Measurements from ENCODE around the gene ACP7.

Gene ACP7

GRCh38 chr19:39146686-39147450 is 62.7 kb downstream of the ACP7 start:
- Histone ChIP-seq H3K36me3 (ENCODE audit: control insufficient read depth, insufficient read depth, low read length) (no peaks in the 10 kb centered on the region), H3K27me3 (replicated peaks; ENCODE audit: control insufficient read depth, insufficient read depth, low read length) (no peaks in the 10 kb centered on the region), H3K4me3 (replicated peaks; ENCODE audit: low read depth, low read length) (no peak overlapping the region)
- DNase-seq (ENCODE audit: extremely low read depth, insufficient read length) = no peak
- TF ChIP-seq CTCF (IDR thresholded peaks at IDR 0.05; ENCODE audit: insufficient read depth, low read length, poor library complexity, severe bottlenecking) = no peak

- no peak for TF ChIP-seq CTCF (IDR thresholded peaks at IDR 0.05; ENCODE audit: insufficient read depth, low read length, poor library complexity, severe bottlenecking)
- Histone ChIP-seq H3K4me3 (replicated peaks; ENCODE audit: low read depth, low read length) (no peak overlapping the region), H3K36me3 (ENCODE audit: control insufficient read depth, insufficient read depth, low read length) (no peaks in the 10 kb centered on the region), H3K27me3 (replicated peaks; ENCODE audit: control insufficient read depth, insufficient read depth, low read length) (no peaks in the 10 kb centered on the region)
- DNase-seq (ENCODE audit: extremely low read depth, insufficient read length) = no peak
These were observed 63.3 kb downstream of the ACP7 start for GRCh38 chr19:39147480-39147879.

- TF ChIP-seq CTCF (IDR thresholded peaks at IDR 0.05; ENCODE audit: insufficient read depth, low read length, poor library complexity, severe bottlenecking) = no peak
- no peaks in the 10 kb centered on the region for H3K36me3 ChIP-seq (ENCODE audit: control insufficient read depth, insufficient read depth, low read length)
- H3K27me3 ChIP-seq (replicated peaks; ENCODE audit: control insufficient read depth, insufficient read depth, low read length) = no peaks in the 10 kb centered on the region
- no peak for DNase-seq (ENCODE audit: extremely low read depth, insufficient read length)
- H3K4me3 ChIP-seq (replicated peaks; ENCODE audit: low read depth, low read length) = no peak overlapping the region
These were observed 64.9 kb downstream of the ACP7 start for GRCh38 chr19:39148939-39149529.

GRCh38 chr19:39150235-39150634 is 66.1 kb downstream of the ACP7 start:
- no peaks in the 10 kb centered on the region for H3K27me3 ChIP-seq (replicated peaks; ENCODE audit: control insufficient read depth, insufficient read depth, low read length)
- TF ChIP-seq CTCF (IDR thresholded peaks at IDR 0.05; ENCODE audit: insufficient read depth, low read length, poor library complexity, severe bottlenecking) = no peak
- DNase-seq (ENCODE audit: extremely low read depth, insufficient read length) = no peak
- H3K4me3 ChIP-seq (replicated peaks; ENCODE audit: low read depth, low read length) = no peak overlapping the region
- no peaks in the 10 kb centered on the region for H3K36me3 ChIP-seq (ENCODE audit: control insufficient read depth, insufficient read depth, low read length)

- no peak overlapping the region for H3K4me3 ChIP-seq (replicated peaks; ENCODE audit: low read depth, low read length)
- TF ChIP-seq CTCF (IDR thresholded peaks at IDR 0.05; ENCODE audit: insufficient read depth, low read length, poor library complexity, severe bottlenecking) = no peak
- DNase-seq (ENCODE audit: extremely low read depth, insufficient read length) = no peak
- H3K36me3 ChIP-seq (ENCODE audit: control insufficient read depth, insufficient read depth, low read length) = no peaks in the 10 kb centered on the region
- no peaks in the 10 kb centered on the region for H3K27me3 ChIP-seq (replicated peaks; ENCODE audit: control insufficient read depth, insufficient read depth, low read length)
These were observed 66.8 kb downstream of the ACP7 start for GRCh38 chr19:39150807-39151600.

Measured in GM06990 (cell line).